Measurements from ENCODE around the gene YIPF5. TPM values are rescaled to one million over a fixed set of nuclear protein-coding genes. Genes with fewer than 3 reads are reported as not detected.
A peak's percentile ranks its signal among the peaks of the same experiment; 100 is the strongest.

Gene YIPF5
- 67.2 and 72.8 TPM in 2 replicates for total RNA-seq (2014; rRNA removed)
- 53.3 TPM for polyA plus RNA-seq (2012)

DNA sequence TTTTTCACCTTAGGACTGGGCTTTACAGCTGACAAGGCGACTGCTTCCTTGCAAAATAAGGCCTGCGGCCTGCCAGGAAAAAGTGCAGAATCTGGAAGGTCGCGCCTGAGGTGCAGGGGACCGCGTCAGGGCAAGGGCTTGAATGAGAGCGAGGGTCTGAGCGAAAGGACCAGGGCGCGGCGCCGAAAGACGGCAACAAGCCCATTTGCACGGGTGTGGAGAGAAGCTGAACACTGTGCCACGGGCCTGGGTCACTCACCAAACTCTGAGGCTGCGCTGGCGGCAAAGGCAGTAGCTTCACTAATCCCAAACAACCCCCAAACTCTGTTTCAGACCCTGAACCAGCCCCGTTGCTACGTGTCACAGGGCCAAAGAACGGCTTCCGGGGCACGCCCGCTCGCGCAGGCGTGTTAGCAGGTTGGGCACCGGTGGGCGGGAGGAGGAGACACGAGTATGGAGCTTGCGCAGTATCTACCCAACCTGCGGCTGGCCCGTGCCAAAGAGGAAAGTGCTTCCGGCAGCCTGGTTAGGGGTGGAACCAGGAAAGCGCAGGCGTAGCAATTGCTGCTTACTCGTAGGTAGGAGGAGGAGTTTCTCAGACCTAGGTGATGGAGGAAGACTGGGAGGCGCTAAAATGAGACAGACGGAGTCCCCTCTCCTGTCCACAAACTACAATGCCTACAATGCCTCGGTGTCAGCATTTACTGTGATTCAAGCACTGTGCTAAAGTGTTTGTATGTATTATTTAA is at the start of gene YIPF5, which contains the start of gene KCTD16:
Gene YIPF5, minus strand, starts transcription at position 384 of the 749 bp plus-strand sequence. CDS start 704 bp downstream, outside the sequence.
Gene KCTD16, plus strand, starts transcription at position 598 of the 749 bp plus-strand sequence.
- peak; percentile 93 for DNase-seq (ENCODE audit: low read depth)

DNA sequence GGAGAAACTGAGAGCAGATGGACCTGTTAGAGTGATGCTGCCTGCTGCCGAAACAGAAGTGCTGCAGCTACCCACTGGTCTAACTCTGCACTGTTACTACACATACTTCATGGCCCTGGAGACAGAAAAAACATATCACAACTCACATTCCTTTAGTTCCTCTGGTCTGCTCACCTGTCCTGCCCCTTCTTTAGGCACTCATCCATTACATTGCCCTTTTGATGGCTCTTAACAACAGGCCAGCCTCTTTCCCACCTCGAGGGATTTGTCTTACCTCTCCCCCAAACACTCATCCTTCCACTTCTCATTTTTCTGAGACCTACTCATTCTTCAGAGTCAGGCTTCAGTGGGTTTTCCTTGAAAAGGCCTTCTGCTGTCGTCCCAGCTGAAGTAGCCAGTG is 49.4 kb upstream of the YIPF5 start:
- no peak for DNase-seq (ENCODE audit: low read depth)

GRCh38 chr5:144210655-144211054 is 40.2 kb upstream of the YIPF5 start:
- DNase-seq (ENCODE audit: low read depth), result no peak

GRCh38 chr5:144209361-144209760 is 38.9 kb upstream of the YIPF5 start:
- DNase-seq (ENCODE audit: low read depth), result no peak

- DNase-seq (ENCODE audit: low read depth), result no peak
Observed at GRCh38 chr5:144207875-144208444, 37.5 kb upstream of the YIPF5 start.

DNA sequence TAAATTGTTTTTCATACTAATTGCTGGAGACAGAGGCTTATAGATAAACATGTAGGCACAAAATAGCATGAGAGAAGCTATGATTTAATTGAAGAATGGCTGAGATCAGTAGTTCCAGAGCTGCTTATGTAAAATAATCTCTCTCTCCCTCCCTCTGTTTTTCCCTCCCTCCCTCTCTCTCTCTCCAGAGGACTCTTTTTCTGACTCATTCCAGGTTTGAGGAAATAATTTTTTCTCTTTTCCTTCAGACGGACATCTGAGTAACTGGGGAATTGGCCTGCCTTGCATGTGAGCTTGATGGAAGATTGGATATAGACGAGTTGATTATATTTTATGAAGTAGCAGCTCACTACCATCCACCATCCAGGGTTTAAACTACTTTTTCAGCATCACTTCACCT is 35.7 kb upstream of the YIPF5 start:
- peak; percentile 41 for DNase-seq (ENCODE audit: low read depth)

- peak; percentile 21 for DNase-seq (ENCODE audit: low read depth)
Observed at GRCh38 chr5:144205141-144205551, 34.7 kb upstream of the YIPF5 start.

GRCh38 chr5:144203750-144204596 is 33.5 kb upstream of the YIPF5 start:
- DNase-seq (ENCODE audit: low read depth), result peak; percentile 72

- peak; percentile 43 for DNase-seq (ENCODE audit: low read depth)
Observed at GRCh38 chr5:144202726-144203125, 32.3 kb upstream of the YIPF5 start.

DNA sequence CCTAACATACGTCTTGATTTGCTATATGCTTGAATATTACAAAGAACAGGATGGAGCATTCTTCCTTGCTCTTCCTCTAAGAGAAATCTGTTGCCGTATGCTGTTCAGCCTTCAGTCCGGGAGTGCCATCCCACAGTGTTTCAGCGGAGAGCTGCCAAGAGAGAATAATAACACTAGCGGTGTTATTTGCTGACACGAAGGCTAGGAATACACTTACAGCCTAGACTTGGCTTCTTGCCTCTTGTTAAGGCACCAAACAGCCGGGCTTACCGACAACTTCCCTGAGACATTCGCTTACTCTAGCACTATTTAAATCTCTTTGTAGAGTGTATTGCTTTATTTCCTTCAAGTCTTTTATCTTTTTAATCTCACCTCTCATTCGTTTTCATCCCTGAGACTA is 31.6 kb upstream of the YIPF5 start:
- no peak for DNase-seq (ENCODE audit: low read depth)

DNA sequence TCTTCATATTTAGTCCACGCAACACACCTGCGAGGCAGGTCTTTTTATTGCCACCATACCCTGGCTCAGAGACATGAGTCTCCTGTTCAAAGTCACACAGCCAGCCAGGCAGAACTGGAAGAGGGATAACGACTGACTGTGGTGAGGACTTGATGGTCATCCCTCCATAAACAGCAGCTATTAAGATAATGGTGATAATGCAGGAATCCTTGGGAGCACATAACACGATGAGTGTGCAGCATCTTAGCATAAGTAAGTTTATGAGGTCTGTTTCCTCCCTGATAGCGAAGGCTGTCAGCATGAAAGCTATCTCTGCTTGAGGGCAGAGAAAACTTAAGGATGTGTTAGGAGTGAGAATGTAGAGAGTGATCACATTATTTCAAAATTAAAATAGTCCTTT is 31.1 kb upstream of the YIPF5 start:
- DNase-seq (ENCODE audit: low read depth), result no peak

GRCh38 chr5:144198386-144198785 is 27.9 kb upstream of the YIPF5 start:
- DNase-seq (ENCODE audit: low read depth), result peak; percentile 36

GRCh38 chr5:144196612-144197011 is 26.2 kb upstream of the YIPF5 start:
- no peak for DNase-seq (ENCODE audit: low read depth)

- no peak for DNase-seq (ENCODE audit: low read depth)
Observed at GRCh38 chr5:144195448-144195847, 25.0 kb upstream of the YIPF5 start.

- DNase-seq (ENCODE audit: low read depth), result no peak
Observed at GRCh38 chr5:144194144-144194543, 23.7 kb upstream of the YIPF5 start.

DNA sequence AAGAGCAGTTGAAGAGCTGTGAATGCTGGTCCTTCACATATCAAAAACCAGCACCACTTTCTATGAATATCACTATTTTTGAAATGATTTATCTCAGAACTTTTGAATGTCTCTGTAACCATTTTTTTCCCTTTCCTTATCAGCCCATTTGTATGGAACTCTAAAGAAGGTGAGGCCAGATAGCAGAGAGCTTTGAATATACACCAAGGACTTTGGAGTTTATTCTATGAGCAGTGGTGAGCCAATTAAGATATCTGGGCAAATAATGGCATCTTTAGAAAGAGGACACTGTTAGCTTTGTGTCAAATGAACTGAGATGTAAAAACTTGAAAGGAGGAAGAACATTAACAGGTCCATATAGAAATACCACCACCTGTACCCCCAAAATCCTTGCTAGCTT is 22.2 kb upstream of the YIPF5 start:
- DNase-seq (ENCODE audit: low read depth), result no peak

DNA sequence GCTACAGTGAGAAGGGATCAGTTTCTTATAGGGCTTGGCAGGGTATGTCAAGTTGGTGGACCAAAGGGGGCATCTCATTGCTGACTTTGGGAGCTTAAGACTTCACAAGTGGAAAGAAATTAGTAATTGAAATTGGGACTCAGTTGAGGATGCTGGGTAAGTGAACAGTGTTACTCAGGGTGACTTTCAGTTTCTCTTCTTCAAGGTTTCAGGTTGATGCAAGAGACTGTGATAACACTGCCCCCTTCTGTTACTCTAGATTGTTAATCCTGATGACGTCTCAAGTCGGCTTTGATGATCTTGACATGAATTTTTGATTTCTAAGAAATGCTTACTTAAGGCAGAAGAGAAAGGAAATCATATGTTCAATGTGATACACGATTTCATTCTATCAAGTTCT is 21.5 kb upstream of the YIPF5 start:
- peak; percentile 81 for DNase-seq (ENCODE audit: low read depth)

GRCh38 chr5:144191531-144191930 is 21.1 kb upstream of the YIPF5 start:
- no peak for DNase-seq (ENCODE audit: low read depth)

DNA sequence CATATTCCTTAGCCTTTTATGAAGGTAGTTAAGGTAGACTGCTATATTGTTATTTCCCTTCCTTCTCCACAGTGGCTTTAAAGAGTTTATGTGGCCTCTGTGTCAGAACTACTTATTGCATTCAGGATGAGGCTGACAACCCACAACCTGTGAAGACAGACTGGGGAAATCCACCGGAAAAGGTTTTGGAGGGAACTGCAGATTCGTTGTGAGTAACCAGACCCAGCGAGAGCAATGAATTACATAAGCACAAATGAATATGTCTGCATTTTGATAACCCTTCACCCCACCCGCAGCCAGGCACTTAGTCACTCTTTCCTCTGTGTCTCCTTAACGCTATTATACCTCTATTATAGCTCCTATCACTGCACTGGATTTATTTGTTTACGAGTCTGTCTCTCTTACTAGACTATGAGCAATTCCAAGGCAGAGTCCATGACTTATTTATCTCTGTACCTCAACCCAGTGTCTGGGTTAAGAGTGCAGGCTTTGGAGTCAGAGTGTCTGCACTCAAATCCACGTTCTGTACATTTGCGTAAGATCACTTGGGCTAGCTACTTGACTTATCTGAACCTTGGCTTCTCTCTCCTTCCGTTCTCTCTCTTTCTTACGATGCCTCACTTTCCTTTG is 19.5 kb upstream of the YIPF5 start:
- DNase-seq (ENCODE audit: low read depth), result peak; percentile 69

GRCh38 chr5:144187699-144188294 is 17.3 kb upstream of the YIPF5 start:
- DNase-seq (ENCODE audit: low read depth), result peak; percentile 91

DNA sequence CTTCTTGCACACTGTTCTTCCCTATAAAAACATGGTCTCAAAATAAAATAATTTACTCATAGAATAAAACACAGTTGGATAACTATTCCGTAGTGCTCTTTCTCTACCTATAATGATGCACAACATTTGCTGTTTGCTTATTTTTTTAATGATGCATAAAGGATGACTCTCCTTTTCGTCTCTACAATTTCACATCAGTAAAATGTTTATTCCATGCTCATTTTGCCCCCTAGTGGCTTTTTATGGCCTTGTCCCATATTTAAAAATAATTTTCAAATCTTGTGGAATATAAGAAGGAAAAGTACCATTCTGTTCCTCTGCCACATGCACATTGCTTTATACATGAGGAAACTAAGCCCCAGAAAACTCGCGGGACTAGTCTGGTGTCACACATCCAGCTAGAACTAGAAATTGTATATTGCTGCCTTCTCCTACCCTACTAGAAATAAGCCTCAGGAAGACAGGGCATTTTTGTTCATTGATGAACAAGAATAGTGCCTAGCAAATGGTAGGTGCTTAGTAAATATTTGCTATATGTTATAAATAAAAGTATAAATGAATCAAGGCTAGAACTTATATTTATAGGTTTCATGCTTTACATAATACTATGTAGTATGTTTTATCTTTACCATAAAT is 12.9 kb upstream of the YIPF5 start:
- DNase-seq (ENCODE audit: low read depth), result peak; percentile 67

Measured in LHCN-M2 (cell line).